Activated CD4-positive, alpha-beta T cell treated with anti-CD3 and anti-CD28 coated beads for 4 hours (primary cell): Measurements from ENCODE around the gene SNAI1.
A peak's percentile ranks its signal among the peaks of the same experiment; 100 is the strongest.
"Not testable (repeated sequence)": the region's sequence is repeated elsewhere in the genome, so short reads cannot be mapped to it uniquely, and the experiment has no call there.

Experiments used
- DNase-seq, 2 donors: peaks; one replicate each; pipeline ENCODE4 v3.0.0-alpha.2; 2020

The SNAI1 gene

GRCh38 chr20:49964964-49965780, 17.6 kb upstream of the SNAI1 start:
- no peak for DNase-seq

GRCh38 chr20:49965781-49966305, 16.9 kb upstream of the SNAI1 start:
- DNase-seq = no peak

- DNase-seq = no peak
Measured at GRCh38 chr20:49966861-49967260, 15.9 kb upstream of the SNAI1 start.

- DNase-seq = no peak
Measured at GRCh38 chr20:49969234-49969633, 13.5 kb upstream of the SNAI1 start.

- no peak for DNase-seq
Measured at GRCh38 chr20:49969946-49970345, 12.8 kb upstream of the SNAI1 start.

GRCh38 chr20:49970498-49970897, 12.3 kb upstream of the SNAI1 start:
- DNase-seq = no peak

- DNase-seq = no peak
Measured at GRCh38 chr20:49973981-49974380, 8.8 kb upstream of the SNAI1 start.

- DNase-seq = no peak
Measured at GRCh38 chr20:49976542-49976941, 6.2 kb upstream of the SNAI1 start.

- not testable (repeated sequence) for DNase-seq
Measured at GRCh38 chr20:49977740-49978139, 5.0 kb upstream of the SNAI1 start.

- DNase-seq = no peak
Measured at GRCh38 chr20:49978685-49979029, 4.1 kb upstream of the SNAI1 start.

- DNase-seq = peak; percentile 58 to 63
Measured at GRCh38 chr20:49979030-49979832, 3.5 kb upstream of the SNAI1 start.

- no peak for DNase-seq
Measured at GRCh38 chr20:49980140-49981008, 2.4 kb upstream of the SNAI1 start.

- DNase-seq = no peak
Measured at GRCh38 chr20:49981218-49982071, 1.3 kb upstream of the SNAI1 start.

GRCh38 chr20:49982072-49982345, 771 bp upstream of the SNAI1 start:
- no peak for DNase-seq

GRCh38 chr20:49983123-49983847, 505 bp downstream of the SNAI1 start:
- no peak for DNase-seq

- no peak for DNase-seq
Measured at GRCh38 chr20:49983848-49984408, 1.1 kb downstream of the SNAI1 start.

- DNase-seq = no peak
Measured at GRCh38 chr20:49984426-49985153, 1.8 kb downstream of the SNAI1 start.

GRCh38 chr20:49985157-49985556, 2.4 kb downstream of the SNAI1 start:
- no peak for DNase-seq

GRCh38 chr20:49985617-49986016, 2.8 kb downstream of the SNAI1 start:
- no peak for DNase-seq

- DNase-seq = no peak
Measured at GRCh38 chr20:49986049-49986448, 3.3 kb downstream of the SNAI1 start.
